Ovary (tissue), 9 donors: ENCODE data around the gene REXO4. TPM values are rescaled to one million over a fixed set of nuclear protein-coding genes. Genes with fewer than 3 reads are reported as not detected.
"Not testable (repeated sequence)": the region's sequence is repeated elsewhere in the genome, so short reads cannot be mapped to it uniquely, and the experiment has no call there.

ENCODE experiments used
- DNase-seq, 5 donors: peaks; one replicate each; pipeline ENCODE4 v3.0.0-alpha.2; 2019 to 2020
- H3K27ac ChIP-seq, 2 donors: fragments of 200-600 bp; one replicate each; pipeline versions ENCODE4 v1.5.1 to v1.8.0; 2019 to 2022
- H3K27me3 ChIP-seq: fragments of 200-600 bp; one replicate; pipeline ENCODE4 v1.8.0; 2022
- H3K36me3 ChIP-seq: fragments of 200-600 bp; sonication (generic); one replicate; pipeline ENCODE4 v1.5.1; 2019
- H3K4me1 ChIP-seq: one replicate; pipeline ENCODE4 v1.8.1; 2013; ENCODE audit warnings: mild to moderate bottlenecking, moderate library complexity; ENCODE audit not compliant: insufficient read depth
- H3K4me3 ChIP-seq: fragments of 200-600 bp; sonication (generic); one replicate; pipeline ENCODE4 v1.5.1; 2017
- H3K9me3 ChIP-seq, 2 donors: fragments of 200-600 bp in 1 of 2; sonication (generic) in 1 of 2; one replicate each; pipeline versions ENCODE4 v1.5.1 to v1.8.1; 2013 to 2019; ENCODE audit warnings: mild to moderate bottlenecking in 1 of 2, moderate library complexity in 1 of 2
- EP300 ChIP-seq: sonication (generic); formaldehyde crosslinking; IDR thresholded peaks from one replicate; pipeline ENCODE4 v1.6.1; 2017; ENCODE audit warnings: antibody characterized with exemption
- POLR2A ChIP-seq: fragments of 450-650 bp; IDR thresholded peaks from one replicate; pipeline ENCODE4 v1.6.1; 2017; ENCODE audit warnings: antibody characterized with exemption, mild to moderate bottlenecking, moderate library complexity
- WGBS, 3 donors: extraction: QIAGEN DNeasy Blood & Tissue Kit in 1 of 3; methylation state at CpG; one replicate each; pipeline versions ENCODE4 v1.1.5 to v1.1.7; 2013 to 2017; 5-methylcytosine and 5-hydroxymethylcytosine counted together
- intact Hi-C, 4 donors: fragments of 100-400 bp; cut with DNase I; formaldehyde crosslinking; loops; one replicate each; pipeline versions ENCODE4 v1.11.0 to v1.15.1; 2022 to 2023
- polyA plus RNA-seq, 2 donors: library from polyadenylated mRNA; stranded (reverse); fragments of 200-250 nt in 1 of 2; fragments of 350-450 nt in 1 of 2; fragmentation: Illumina TruSeq in 1 of 2; extraction: RNeasy Lipid Tissue Mini Kit (QIAGEN cat#74804) in 1 of 2; gene quantifications; one replicate each; pipeline ENCODE4 v1.2.3, GENCODE V29; 2013 to 2014
- total RNA-seq, 7 donors: library from RNA; depleted of rRNA in 2 of 7; stranded (reverse); fragments of >200 nt in 2 of 7; fragmentation: NEBNext Ultra II Directional in 3 of 7; extraction: Animal tissue kit (Norgen Biotek cat#: 25700) in 3 of 7; gene quantifications; one replicate each; pipeline versions ENCODE4 v1.1.0 to v1.2.4, GENCODE V29; 2016 to 2023
- TF ChIP-seq, protein P1 (sequence below), 3 donors: fragments of 450-650 bp in 2 of 3; fragments of 200-600 bp in 1 of 3; IDR thresholded peaks; one replicate each; pipeline versions ENCODE4 v1.5.1 to v1.8.0; 2016 to 2022; ENCODE audit warnings: antibody characterized with exemption in 3 of 3, mild to moderate bottlenecking in 1 of 3
- donor health status: DM: no; HTN: no; CAD: no; lungs with moderate emphysema.
- donor health status: DM: no; HTN: no; CAD: no.
- donor health status: Bipolar disorder and iron deficiency.
- donor health status: DM: yes; HTN: yes; CAD: no.
- donor health status: DM: no; HTN: no; CAD: no.
- donor health status: DM: yes; HTN: yes; CAD: no.

Gene REXO4
- total and polyA plus RNA-seq, 9 donors: 15.9 to 31.0 (median 21.9) TPM

DNA sequence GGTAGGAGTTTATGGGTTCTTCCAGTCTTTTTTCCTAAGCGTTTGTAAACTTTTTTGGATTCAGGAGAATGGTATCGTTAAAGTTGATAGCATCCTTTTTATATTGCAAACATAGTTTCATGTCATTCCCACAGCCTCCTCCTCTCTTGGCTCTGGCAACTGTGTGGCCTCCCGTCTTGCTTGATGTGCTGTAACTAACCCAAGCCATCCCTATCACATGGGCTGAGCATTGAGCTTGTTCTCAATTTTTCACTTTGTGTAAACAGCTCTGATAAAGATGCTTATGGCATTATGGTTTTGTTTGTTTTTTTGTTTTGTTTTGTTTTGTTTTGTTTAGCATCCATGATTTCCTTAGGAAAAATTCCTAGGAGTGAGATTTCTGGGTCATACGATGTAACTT, 37.1 kb downstream of the REXO4 start:
- Histone ChIP-seq H3K9me3 (no peaks in the 10 kb centered on the region), H3K27ac (no peak overlapping the region), H3K36me3 (no peaks in the 10 kb centered on the region), H3K4me3 (no peak overlapping the region), H3K4me1 (no peaks in the 10 kb centered on the region), H3K27me3 (no peaks in the 10 kb centered on the region)
- DNase-seq: no peak
- intact Hi-C loops: no loop called here
- no peak for TF ChIP-seq POLR2A
- TF ChIP-seq, protein P1, sequence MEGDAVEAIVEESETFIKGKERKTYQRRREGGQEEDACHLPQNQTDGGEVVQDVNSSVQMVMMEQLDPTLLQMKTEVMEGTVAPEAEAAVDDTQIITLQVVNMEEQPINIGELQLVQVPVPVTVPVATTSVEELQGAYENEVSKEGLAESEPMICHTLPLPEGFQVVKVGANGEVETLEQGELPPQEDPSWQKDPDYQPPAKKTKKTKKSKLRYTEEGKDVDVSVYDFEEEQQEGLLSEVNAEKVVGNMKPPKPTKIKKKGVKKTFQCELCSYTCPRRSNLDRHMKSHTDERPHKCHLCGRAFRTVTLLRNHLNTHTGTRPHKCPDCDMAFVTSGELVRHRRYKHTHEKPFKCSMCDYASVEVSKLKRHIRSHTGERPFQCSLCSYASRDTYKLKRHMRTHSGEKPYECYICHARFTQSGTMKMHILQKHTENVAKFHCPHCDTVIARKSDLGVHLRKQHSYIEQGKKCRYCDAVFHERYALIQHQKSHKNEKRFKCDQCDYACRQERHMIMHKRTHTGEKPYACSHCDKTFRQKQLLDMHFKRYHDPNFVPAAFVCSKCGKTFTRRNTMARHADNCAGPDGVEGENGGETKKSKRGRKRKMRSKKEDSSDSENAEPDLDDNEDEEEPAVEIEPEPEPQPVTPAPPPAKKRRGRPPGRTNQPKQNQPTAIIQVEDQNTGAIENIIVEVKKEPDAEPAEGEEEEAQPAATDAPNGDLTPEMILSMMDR (IDR thresholded peaks at IDR 0.05): no peak
- WGBS, 3 donors: 67 to 72% (median 70%) methylated on average over 4 of the region's 4 CpGs

DNA sequence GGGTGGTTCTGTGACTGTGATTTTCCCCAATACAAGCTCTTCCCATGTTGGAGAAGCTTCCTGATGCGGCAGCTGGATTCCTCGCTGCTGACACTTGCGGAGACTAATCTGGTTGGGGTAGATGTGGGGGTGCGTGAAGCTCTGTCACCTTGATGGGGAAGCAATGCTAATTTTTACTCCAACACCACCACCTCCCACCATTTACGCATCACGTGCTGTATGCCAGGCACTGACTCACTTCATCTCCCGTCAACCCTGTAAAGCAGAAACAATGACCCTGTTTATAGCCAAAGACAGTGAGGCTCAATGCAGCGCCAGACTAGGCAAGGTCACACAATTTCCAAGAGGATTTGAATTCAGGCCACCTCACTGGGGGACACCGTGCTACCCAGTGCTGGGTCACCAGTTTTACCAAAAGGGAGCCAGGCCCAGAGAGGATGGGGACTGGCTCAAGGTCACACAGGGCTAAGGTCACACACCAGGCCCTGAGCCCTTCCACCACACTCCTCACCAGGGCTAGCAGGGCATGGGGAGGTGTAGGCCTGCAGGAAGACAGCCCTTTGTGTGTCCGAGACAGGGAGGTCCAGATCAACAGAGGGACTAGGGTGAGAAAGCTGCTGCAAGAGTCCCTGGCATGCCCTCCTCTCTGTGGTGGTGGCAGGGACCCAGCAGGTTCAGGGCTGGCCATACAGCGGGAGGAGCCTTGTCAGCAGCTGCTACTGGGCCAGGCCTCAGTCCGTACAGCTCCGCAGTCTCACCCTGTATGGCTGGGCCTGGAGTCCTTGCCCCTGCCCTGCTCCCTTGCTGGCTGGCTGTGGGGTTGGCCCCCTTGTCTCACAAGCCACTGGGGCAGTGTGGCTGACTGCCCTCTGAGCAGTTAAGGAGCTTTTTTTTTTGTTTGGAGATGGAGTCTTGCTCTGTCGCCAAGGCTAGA, 38.4 kb downstream of the REXO4 start:
- intact Hi-C loops: no loop called here
- WGBS, 3 donors: 91 to 93% (median 92%) methylated on average over 13 to 14 of the region's 14 CpGs
- Histone ChIP-seq H3K4me1 (no peaks in the 10 kb centered on the region), H3K27ac (no peak overlapping the region), H3K36me3 (no peaks in the 10 kb centered on the region), H3K4me3 (no peak overlapping the region), H3K9me3 (no peaks in the 10 kb centered on the region), H3K27me3 (no peaks in the 10 kb centered on the region)
- TF ChIP-seq POLR2A (no peak), EP300 (no peak)
- TF ChIP-seq, protein P1 (IDR thresholded peaks at IDR 0.05): no peak
- DNase-seq: no peak

DNA sequence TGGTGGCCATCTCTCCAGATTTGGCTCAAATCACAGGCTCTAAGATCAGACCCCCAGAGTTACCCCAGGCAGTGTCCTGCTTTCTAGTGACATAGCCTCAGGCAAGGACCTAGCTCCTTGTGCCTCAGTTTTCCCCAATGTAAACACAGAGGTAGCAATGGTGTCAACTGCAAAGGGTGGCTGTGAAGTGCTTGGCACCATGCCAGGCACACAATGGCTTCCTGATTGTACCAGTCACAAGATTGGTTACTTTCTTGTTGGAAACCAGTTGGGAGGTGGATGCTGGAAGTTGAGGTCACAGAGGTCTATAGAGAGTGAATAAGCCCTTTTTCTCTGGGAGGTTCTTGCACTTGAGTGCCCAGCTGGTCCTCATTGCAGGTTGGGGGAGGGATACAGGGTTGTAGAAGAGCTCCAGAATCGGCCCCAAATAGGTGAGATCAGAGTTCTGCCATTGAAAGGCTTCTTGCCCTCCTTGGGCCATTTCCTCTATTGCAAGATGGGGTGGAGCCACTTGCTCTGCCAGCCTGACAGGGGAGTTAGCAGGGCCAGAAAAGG, 39.3 kb downstream of the REXO4 start:
- no peak for DNase-seq
- 80 to 92% (median 84%) methylated on average over 1 of the region's 1 CpG for WGBS, 3 donors
- Histone ChIP-seq H3K27ac (no peak overlapping the region), H3K27me3 (no peaks in the 10 kb centered on the region), H3K9me3 (no peaks in the 10 kb centered on the region), H3K4me3 (no peak overlapping the region), H3K36me3 (no peaks in the 10 kb centered on the region), H3K4me1 (no peaks in the 10 kb centered on the region)
- intact Hi-C loops: no loop called here
- TF ChIP-seq POLR2A (no peak), EP300 (no peak)
- TF ChIP-seq, protein P1 (IDR thresholded peaks at IDR 0.05): no peak

DNA sequence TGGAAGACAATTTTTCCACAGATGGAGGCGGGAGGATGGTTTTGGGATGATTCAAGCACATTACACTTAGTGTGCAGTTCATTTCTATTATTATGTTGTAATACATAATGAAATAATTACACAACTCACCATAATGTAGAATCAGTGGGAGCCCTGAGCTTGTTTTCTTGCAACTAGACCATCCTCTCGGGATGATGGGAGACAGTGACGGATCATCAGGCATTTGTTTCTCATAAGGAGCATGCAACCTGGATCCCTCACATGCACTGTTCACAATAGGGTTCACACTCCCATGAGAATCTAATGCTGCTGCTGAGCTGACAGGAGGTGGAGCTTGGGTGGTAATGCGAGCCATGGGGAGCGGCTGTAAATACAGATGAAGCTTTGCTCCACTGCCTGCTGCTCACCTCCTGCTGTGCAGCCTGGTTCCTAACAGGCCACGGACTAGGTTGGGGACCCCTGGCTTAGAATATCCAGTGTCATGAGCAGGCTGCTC, 40.0 kb downstream of the REXO4 start:
- Histone ChIP-seq H3K27ac (no peak overlapping the region), H3K27me3 (no peaks in the 10 kb centered on the region), H3K9me3 (no peaks in the 10 kb centered on the region), H3K4me1 (no peaks in the 10 kb centered on the region), H3K4me3 (no peak overlapping the region), H3K36me3 (no peaks in the 10 kb centered on the region)
- DNase-seq: no peak
- 73 to 84% (median 78%) methylated on average over 6 of the region's 6 CpGs for WGBS, 3 donors
- TF ChIP-seq POLR2A (no peak), EP300 (no peak)
- TF ChIP-seq, protein P1 (IDR thresholded peaks at IDR 0.05): no peak
- intact Hi-C loops: no loop called here

DNA sequence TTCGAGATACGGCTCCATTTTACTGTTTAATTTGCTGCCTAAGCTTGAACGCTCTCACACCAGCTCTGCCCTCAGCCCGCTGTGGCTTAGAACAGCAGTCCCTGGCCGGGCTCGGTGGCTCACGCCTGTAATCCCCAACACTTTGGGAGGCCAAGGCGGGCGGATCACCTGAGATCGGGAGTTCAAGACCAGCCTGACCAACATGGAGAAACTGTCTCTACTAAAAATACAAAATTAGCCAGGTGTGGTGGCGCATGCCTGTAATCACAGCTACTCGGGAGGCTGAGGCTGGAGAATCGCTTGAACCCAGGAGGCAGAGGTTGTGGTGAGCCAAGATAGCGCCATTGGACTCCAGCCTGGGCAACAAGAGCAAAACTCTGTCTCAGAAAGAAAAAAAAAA, 40.5 kb downstream of the REXO4 start:
- H3K4me3 ChIP-seq, H3K36me3 ChIP-seq, intact Hi-C loops, H3K27ac ChIP-seq, DNase-seq, H3K27me3 ChIP-seq, H3K4me1 ChIP-seq, H3K9me3 ChIP-seq: not testable (repeated sequence)
- WGBS, 3 donors: 86 to 89% (median 88%) methylated on average over 14 of the region's 14 CpGs
